Measurements from ENCODE around the gene TBC1D25. TPM values are rescaled to one million over a fixed set of nuclear protein-coding genes. Genes with fewer than 3 reads are reported as not detected.

TBC1D25 gene
- total RNA-seq, 1 donor from 2014 or later: 14.6 TPM

DNA sequence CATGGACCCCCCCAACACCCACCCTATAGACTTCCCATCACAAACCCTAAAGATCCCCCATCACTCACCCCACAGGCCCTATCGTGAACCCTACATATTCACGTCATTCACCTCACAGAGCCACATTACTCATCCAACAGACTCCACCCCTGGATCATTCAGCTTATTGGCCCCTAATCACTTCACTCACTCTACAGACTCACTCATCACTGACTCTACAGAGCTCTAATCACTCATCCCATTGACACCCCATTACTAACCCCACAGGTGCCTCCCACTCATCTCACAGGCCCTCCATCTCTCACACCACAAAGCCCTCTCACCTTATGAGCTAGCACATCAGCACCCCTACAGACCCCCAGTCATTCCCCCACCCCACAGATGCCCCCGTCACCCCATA lies 6.3 kb upstream of the TBC1D25 start:
- intact Hi-C loops (cut with DNase I): no loop called here
- ATAC-seq (no peak), DNase-seq (no peak)
- Histone ChIP-seq H3K4me1 (no peaks in the 10 kb centered on the region), H3K9me3 (no peaks in the 10 kb centered on the region), H3K4me3 (no peak overlapping the region), H3K36me3 (no peaks in the 10 kb centered on the region), H3K27me3 (no peaks in the 10 kb centered on the region), H3K27ac (no peak overlapping the region)
- TF ChIP-seq, protein P1, sequence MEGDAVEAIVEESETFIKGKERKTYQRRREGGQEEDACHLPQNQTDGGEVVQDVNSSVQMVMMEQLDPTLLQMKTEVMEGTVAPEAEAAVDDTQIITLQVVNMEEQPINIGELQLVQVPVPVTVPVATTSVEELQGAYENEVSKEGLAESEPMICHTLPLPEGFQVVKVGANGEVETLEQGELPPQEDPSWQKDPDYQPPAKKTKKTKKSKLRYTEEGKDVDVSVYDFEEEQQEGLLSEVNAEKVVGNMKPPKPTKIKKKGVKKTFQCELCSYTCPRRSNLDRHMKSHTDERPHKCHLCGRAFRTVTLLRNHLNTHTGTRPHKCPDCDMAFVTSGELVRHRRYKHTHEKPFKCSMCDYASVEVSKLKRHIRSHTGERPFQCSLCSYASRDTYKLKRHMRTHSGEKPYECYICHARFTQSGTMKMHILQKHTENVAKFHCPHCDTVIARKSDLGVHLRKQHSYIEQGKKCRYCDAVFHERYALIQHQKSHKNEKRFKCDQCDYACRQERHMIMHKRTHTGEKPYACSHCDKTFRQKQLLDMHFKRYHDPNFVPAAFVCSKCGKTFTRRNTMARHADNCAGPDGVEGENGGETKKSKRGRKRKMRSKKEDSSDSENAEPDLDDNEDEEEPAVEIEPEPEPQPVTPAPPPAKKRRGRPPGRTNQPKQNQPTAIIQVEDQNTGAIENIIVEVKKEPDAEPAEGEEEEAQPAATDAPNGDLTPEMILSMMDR (IDR thresholded peaks at IDR 0.05): no peak

DNA sequence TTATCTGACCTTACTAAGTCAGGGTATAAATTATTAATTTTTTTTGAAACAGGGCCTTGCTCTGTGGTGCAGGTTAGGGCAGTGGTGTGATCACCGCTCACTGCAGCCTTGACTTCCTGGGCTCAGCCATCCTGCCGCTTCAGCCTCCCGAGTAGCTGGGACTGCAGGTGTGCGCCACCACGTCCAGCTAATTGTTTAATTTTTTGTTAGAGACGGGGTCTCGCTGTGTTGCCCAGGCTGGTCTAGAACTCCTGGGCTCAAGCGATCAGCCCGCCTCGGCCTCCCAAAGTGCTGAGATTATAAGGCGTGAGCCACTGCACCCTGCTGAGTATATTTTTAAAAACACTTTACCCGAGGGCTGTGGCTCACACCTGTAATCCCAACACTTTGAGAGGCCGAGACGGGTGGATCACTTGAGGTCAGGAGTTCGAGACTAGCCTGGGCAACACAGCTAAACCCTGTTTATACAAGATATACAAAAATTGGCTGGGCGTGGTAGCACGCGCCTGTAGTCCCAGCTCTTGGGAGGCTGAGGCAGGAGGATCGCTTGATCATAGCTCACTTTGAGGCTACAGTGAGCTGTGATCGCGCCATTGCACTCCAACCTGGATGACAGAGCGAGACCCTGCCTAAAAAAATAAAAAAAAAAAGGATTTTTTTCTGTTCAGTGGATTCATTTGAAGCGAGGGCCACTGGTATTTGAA lies 721 bp upstream of the TBC1D25 start:
- no peak for ATAC-seq
- no peaks in the 10 kb centered on the region for H3K36me3 ChIP-seq
- peak overlapping the region; percentile 87 for H3K27ac ChIP-seq
- H3K4me3 ChIP-seq: peak overlapping the region; percentile 66
- no peaks in the 10 kb centered on the region for H3K9me3 ChIP-seq
- H3K4me1 ChIP-seq: peaks cover 7% of the 10 kb centered on the region
- DNase-seq: no peak
- TF ChIP-seq, protein P1 (IDR thresholded peaks at IDR 0.05): no peak
- no peaks in the 10 kb centered on the region for H3K27me3 ChIP-seq
- intact Hi-C loops (cut with DNase I): no loop called here

DNA sequence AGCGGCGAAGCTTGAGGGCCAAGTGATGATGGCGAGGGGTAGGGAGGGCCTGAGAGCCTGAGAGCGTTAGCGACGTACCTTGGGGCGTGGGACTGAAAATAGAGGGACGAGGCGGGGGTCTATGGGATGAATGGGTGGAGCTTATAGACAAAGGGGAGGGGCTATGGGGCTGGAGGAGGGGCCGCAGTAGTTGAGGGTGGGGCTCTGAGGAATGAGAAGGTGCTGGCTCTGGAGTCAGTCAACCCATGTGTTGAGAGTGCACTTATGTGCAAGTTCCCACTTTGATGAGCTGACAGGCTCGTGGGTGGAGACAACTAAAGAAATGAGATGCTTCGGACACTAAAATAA lies 488 bp downstream of the TBC1D25 start:
- peaks cover 7% of the 10 kb centered on the region for H3K4me1 ChIP-seq
- ATAC-seq: peak; percentile 79
- no peaks in the 10 kb centered on the region for H3K27me3 ChIP-seq
- TF ChIP-seq, protein P1 (IDR thresholded peaks at IDR 0.05): no peak
- H3K27ac ChIP-seq: peak overlapping the region; percentile 87
- peaks cover 7% of the 10 kb centered on the region for H3K36me3 ChIP-seq
- no peaks in the 10 kb centered on the region for H3K9me3 ChIP-seq
- DNase-seq: no peak
- intact Hi-C loops (cut with DNase I): no loop called here
- H3K4me3 ChIP-seq: peak overlapping the region; percentile 66

DNA sequence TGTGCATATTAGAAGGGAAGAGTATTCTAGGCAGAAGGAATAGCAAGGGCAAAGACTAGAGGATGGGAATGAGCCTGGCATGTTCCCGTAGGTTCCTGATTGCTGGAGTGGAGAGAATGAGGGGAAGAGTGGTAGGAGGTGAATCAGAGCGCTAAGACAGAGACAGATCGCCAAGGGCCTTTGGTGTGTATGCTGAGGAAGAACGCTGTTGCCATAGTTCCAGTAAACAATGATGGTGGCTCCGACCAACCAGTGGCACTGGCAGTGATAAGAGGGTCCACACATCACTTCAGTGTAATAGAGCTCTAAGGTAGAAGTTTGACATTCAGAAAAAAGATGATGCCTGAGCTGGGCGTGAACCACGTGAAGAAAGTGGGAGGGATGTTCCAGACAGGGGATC lies 966 bp downstream of the TBC1D25 start:
- H3K27me3 ChIP-seq: no peaks in the 10 kb centered on the region
- peaks cover 11% of the 10 kb centered on the region for H3K36me3 ChIP-seq
- no peak for ATAC-seq
- H3K4me1 ChIP-seq: peaks cover 7% of the 10 kb centered on the region
- no peak for DNase-seq
- no peaks in the 10 kb centered on the region for H3K9me3 ChIP-seq
- H3K4me3 ChIP-seq: peak overlapping the region; percentile 66
- H3K27ac ChIP-seq: peak overlapping the region; percentile 87
- intact Hi-C loops (cut with DNase I): no loop called here
- TF ChIP-seq, protein P1 (IDR thresholded peaks at IDR 0.05): no peak

DNA sequence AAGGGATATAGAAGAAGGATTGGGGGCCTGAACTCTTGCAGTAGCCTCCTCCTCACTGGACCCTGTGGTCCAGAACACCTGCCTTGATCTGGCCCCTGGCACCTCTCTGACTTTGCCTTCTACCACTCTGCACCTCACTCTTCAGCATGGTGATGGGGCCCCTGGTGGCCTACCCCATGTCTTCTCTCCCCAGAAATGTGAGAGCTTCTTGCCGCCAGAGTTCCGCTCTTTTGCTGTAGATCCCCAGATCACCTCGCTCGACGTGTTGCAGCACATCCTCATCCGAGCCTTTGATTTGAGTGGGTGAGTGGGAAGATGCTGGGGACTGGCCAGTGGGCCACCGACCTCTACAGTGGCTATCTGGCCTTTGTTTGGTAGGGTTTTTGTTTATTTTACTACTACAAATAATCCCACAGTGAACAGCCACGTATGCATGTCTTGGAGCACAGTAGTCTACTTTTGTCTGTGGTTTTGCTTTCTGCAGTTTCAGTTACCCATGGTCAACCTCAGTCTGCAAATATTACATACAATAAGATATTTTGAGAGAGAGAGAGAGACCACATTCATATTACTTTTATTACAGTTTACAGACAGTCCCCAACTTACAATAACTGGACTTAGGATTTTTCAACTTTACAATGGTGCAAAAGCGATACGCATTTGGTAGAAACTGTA lies 1.8 kb downstream of the TBC1D25 start:
- no peak for DNase-seq
- intact Hi-C loops (cut with DNase I): no loop called here
- ATAC-seq: no peak
- Histone ChIP-seq H3K36me3 (peaks cover 15% of the 10 kb centered on the region), H3K4me3 (no peak overlapping the region), H3K4me1 (peaks cover 7% of the 10 kb centered on the region), H3K27ac (no peak overlapping the region), H3K9me3 (no peaks in the 10 kb centered on the region), H3K27me3 (no peaks in the 10 kb centered on the region)
- TF ChIP-seq, protein P1 (IDR thresholded peaks at IDR 0.05): no peak

All from upper lobe of right lung (tissue), 1 donor.